ENCODE measurements around the gene HS3ST5.
"Not testable (repeated sequence)": the region's sequence is repeated elsewhere in the genome, so short reads cannot be mapped to it uniquely, and the experiment has no call there.

Gene HS3ST5

GRCh38 chr6:114327074-114327473 lies 15.7 kb downstream of the HS3ST5 start:
- no peak for DNase-seq

- no peak for DNase-seq
Observed at GRCh38 chr6:114323784-114324183, 19.0 kb downstream of the HS3ST5 start.

- no peak for DNase-seq
Observed at GRCh38 chr6:114319749-114320148, 23.1 kb downstream of the HS3ST5 start.

GRCh38 chr6:114315831-114316595 lies 26.8 kb downstream of the HS3ST5 start:
- DNase-seq = no peak

GRCh38 chr6:114313816-114314215 lies 29.0 kb downstream of the HS3ST5 start:
- not testable (repeated sequence) for DNase-seq

- DNase-seq = no peak
Observed at GRCh38 chr6:114312931-114313330, 29.9 kb downstream of the HS3ST5 start.

- DNase-seq = no peak
Observed at GRCh38 chr6:114310053-114310452, 32.8 kb downstream of the HS3ST5 start.

GRCh38 chr6:114304304-114304887 lies 38.4 kb downstream of the HS3ST5 start:
- peak in 1 of 2 donors; percentile 1 for DNase-seq

- DNase-seq = no peak
Observed at GRCh38 chr6:114301596-114302219, 41.1 kb downstream of the HS3ST5 start.

- DNase-seq = no peak
Observed at GRCh38 chr6:114297135-114297534, 45.7 kb downstream of the HS3ST5 start.

GRCh38 chr6:114292431-114292830 lies 50.4 kb downstream of the HS3ST5 start:
- no peak for DNase-seq

GRCh38 chr6:114291428-114291827 lies 51.4 kb downstream of the HS3ST5 start:
- no peak for DNase-seq

GRCh38 chr6:114290864-114291263 lies 52.0 kb downstream of the HS3ST5 start:
- DNase-seq = no peak

- DNase-seq = no peak
Observed at GRCh38 chr6:114288701-114289495, 53.9 kb downstream of the HS3ST5 start.

- no peak for DNase-seq
Observed at GRCh38 chr6:114287461-114287860, 55.4 kb downstream of the HS3ST5 start.

- DNase-seq = no peak
Observed at GRCh38 chr6:114286211-114286610, 56.6 kb downstream of the HS3ST5 start.

GRCh38 chr6:114284281-114284680 lies 58.5 kb downstream of the HS3ST5 start:
- DNase-seq = no peak

- no peak for DNase-seq
Observed at GRCh38 chr6:114282292-114282691, 60.5 kb downstream of the HS3ST5 start.

- DNase-seq = no peak
Observed at GRCh38 chr6:114281496-114281895, 61.3 kb downstream of the HS3ST5 start.

GRCh38 chr6:114280239-114280982 lies 62.4 kb downstream of the HS3ST5 start:
- DNase-seq = no peak

- DNase-seq = no peak
Observed at GRCh38 chr6:114277220-114277619, 65.6 kb downstream of the HS3ST5 start.

- DNase-seq = no peak
Observed at GRCh38 chr6:114276783-114277182, 66.0 kb downstream of the HS3ST5 start.

GRCh38 chr6:114274836-114275235 lies 68.0 kb downstream of the HS3ST5 start:
- no peak for DNase-seq

Measured in CD4-positive, alpha-beta T cell treated with Interleukin-4 for 1 hour (primary cell).